Chondrocyte (in vitro differentiated cells): ENCODE measurements around the gene USH1G. TPM values are rescaled to one million over a fixed set of nuclear protein-coding genes. Genes with fewer than 3 reads are reported as not detected.

ENCODE experiments used
- DNase-seq: peaks from one replicate; pipeline ENCODE4 v3.0.0; 2021; ENCODE audit warnings: mixed read lengths, low spot score
- H3K27ac Mint-ChIP-seq: one replicate; pipeline ENCODE4 v1.8.0; 2021; ENCODE audit warnings: mild to moderate bottlenecking, moderate library complexity, mixed read lengths; ENCODE audit not compliant: unreplicated experiment
- H3K27me3 Mint-ChIP-seq: 2 replicates; pipeline ENCODE4 v1.8.0; 2021; ENCODE audit warnings: low read depth, mixed read lengths
- H3K36me3 Mint-ChIP-seq: 2 replicates; pipeline ENCODE4 v1.8.0; 2021; ENCODE audit warnings: low read depth, mixed read lengths
- H3K4me1 Mint-ChIP-seq: 2 replicates; pipeline ENCODE4 v1.8.0; 2021; ENCODE audit warnings: low read depth, mild to moderate bottlenecking, mixed read lengths
- H3K4me3 Mint-ChIP-seq: one replicate; pipeline ENCODE4 v1.8.0; 2021; ENCODE audit warnings: mild to moderate bottlenecking, moderate library complexity, mixed read lengths; ENCODE audit not compliant: unreplicated experiment
- H3K9me3 Mint-ChIP-seq: 2 replicates; pipeline ENCODE4 v1.8.0; 2021; ENCODE audit warnings: low read depth, mixed read lengths
- CTCF ChIP-seq: fragments of 200-600 bp; sonication (generic); IDR thresholded peaks from 2 replicates; pipeline ENCODE4 v1.5.0; 2021; ENCODE audit warnings: antibody characterized with exemption, mild to moderate bottlenecking, moderate library complexity
- total RNA-seq: library from RNA; stranded (reverse); gene quantifications from 3 replicates; pipeline ENCODE4 v1.2.1, GENCODE V29; 2021

The USH1G gene
- total RNA-seq, 1 donor from 2014 or later: not detected

- Mint-ChIP-seq H3K4me1 (no peaks in the 10 kb centered on the region), H3K4me3 (no peak overlapping the region), H3K36me3 (no peaks in the 10 kb centered on the region), H3K27me3 (no peaks in the 10 kb centered on the region), H3K27ac (no peak overlapping the region), H3K9me3 (no peaks in the 10 kb centered on the region)
- DNase-seq: no peak
- TF ChIP-seq CTCF: no peak
Observed at GRCh38 chr17:74962622-74963394, 39.8 kb upstream of the USH1G start.

- no peaks in the 10 kb centered on the region for H3K4me1 Mint-ChIP-seq
- peak; percentile 87 for TF ChIP-seq CTCF
- no peaks in the 10 kb centered on the region for H3K27me3 Mint-ChIP-seq
- H3K9me3 Mint-ChIP-seq: no peaks in the 10 kb centered on the region
- no peaks in the 10 kb centered on the region for H3K36me3 Mint-ChIP-seq
- no peak overlapping the region for H3K27ac Mint-ChIP-seq
- no peak overlapping the region for H3K4me3 Mint-ChIP-seq
- no peak for DNase-seq
Observed at GRCh38 chr17:74961657-74962350, 38.7 kb upstream of the USH1G start.

- no peak overlapping the region for H3K4me3 Mint-ChIP-seq
- no peaks in the 10 kb centered on the region for H3K4me1 Mint-ChIP-seq
- no peaks in the 10 kb centered on the region for H3K27me3 Mint-ChIP-seq
- TF ChIP-seq CTCF: peak; percentile 72
- H3K27ac Mint-ChIP-seq: no peak overlapping the region
- no peak for DNase-seq
- H3K36me3 Mint-ChIP-seq: no peaks in the 10 kb centered on the region
- no peaks in the 10 kb centered on the region for H3K9me3 Mint-ChIP-seq
Observed at GRCh38 chr17:74960570-74961342, 37.7 kb upstream of the USH1G start.

GRCh38 chr17:74959826-74960515 is 36.9 kb upstream of the USH1G start:
- TF ChIP-seq CTCF: no peak
- no peaks in the 10 kb centered on the region for H3K9me3 Mint-ChIP-seq
- no peak overlapping the region for H3K27ac Mint-ChIP-seq
- no peaks in the 10 kb centered on the region for H3K36me3 Mint-ChIP-seq
- no peaks in the 10 kb centered on the region for H3K4me1 Mint-ChIP-seq
- no peak overlapping the region for H3K4me3 Mint-ChIP-seq
- DNase-seq: no peak
- H3K27me3 Mint-ChIP-seq: no peaks in the 10 kb centered on the region
